Activated CD4-positive, alpha-beta T cell treated with anti-CD3 and anti-CD28 coated beads, Interleukin-2, amount 50 U/mL, for 16 hours (primary cell): Measurements from ENCODE around the gene CZIB.
A peak's percentile ranks its signal among the peaks of the same experiment; 100 is the strongest.

Experiments
- DNase-seq: peaks from one replicate; pipeline ENCODE4 v3.0.0-alpha.2; 2020

CZIB gene

DNA sequence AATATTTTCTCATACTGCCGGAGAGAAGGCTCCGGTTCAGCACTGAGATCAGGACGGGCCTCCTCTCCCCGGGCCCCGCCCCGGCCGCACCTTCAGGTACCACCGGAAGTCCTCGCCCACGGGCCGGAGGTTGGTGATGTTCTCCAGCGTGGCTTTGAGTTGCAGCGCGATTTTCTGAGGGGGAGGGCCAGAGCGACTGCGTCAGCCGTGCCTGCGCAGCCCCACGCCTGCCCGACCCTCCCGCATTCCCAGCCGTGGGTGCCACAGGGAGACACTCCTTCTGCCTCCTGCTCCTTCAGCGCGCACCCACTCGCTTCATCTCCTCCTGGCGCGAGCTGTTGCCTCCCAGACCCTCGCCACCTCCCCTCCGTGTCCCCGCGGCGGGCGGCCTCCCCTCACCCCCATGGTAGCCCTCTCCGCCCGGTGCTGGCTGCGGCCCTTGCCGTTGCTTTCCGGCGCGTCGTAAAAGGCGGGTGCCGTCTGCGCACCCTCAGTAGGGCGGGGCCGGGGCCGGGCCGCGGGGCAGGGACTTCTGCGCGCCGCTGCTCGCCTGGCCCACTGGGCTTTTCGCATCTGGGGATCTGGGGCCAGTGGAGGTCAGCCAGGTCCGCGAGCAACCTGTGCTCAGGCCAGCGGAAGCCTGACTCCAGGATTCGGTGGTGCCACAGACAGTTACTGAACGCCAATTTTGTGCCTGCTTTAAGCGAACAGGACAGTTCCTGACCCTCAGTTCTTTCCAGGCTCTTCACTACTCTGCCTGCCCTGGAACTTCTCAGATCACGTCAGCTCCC lies at the start of gene CZIB:
TSS of gene CZIB (minus strand) at position 464 of the 791 bp plus-strand sequence. CDS start at position 405, 59 bp downstream.
- peak; percentile 96 for DNase-seq

DNA sequence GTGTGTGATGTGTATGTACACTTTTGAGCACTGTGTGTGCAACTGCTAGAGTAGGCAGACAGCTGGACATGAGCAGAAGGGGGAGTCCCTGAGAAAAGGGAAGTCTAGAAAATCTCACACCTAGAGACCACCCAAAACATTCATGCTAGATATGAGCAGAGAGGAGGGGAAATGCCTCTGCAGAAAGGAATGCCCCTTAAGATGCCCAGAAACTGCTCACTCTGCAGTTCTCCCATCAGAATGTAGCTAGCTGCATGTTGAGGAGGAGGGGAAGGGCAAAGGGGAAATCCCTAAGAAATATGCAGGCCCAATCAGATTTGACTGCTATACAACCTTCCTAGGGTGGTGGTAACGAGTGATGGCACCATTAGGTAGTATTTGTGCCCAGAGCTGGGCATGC lies 49.7 kb upstream of the CZIB start:
- DNase-seq, result no peak

DNA sequence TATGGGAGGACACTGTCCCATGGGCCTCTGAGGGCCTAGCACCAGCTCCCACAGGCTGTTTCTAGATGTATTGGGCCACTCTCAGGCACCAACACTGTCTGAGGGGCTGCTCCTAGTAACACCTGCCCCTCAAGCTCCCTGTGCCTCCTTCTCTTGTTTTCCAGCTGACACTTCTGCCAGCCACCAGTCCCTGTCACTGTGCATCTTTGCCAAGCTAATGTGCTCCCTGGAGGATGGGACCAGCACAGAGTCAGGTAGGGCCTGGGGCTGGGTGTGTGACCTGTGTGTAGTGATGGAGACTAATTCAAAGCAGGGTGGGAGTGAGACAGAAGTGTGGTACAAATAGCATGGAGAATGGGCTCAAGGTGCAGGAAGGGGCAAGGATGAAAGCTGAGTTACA lies 47.3 kb upstream of the CZIB start:
- no peak for DNase-seq

DNA sequence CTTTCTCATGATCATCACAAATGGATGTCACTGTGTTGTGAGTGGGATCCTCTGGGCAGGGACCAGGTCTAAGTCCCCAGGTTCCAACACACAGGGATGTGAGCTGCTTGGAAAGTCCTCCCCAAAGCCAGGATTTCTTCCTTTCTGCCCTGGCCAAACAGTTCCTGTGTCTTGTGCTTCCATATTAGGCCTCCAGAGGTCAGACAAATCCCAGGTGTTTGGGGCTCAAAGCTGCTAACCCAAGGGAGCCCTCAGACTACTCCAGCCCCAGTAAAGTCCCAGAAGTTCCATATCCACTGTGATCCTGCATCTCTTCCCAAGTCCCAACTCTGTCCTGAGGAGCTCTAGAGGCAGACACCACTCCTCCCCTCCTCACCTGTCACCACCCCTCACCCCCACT lies 45.6 kb upstream of the CZIB start:
- no peak for DNase-seq

DNA sequence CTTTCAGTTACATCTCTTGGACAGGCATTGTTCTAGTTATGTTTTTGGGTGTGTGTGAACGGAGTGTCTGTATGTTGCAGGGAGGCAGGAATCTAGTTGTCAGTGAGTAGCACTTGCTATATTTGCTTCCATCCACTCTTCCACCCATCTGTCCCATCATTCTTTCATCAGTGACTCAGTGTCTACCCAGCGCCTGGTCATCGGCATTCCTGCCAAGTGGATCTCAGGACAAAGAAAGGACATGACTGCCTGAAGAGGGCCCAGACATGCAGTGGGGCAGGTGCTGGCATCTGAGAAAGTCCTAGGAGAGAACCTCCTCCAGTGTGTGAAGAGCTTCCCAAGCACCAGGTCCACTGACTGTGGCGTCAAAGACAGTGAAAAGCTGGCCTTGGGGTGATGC lies 45.1 kb upstream of the CZIB start:
- no peak for DNase-seq

DNA sequence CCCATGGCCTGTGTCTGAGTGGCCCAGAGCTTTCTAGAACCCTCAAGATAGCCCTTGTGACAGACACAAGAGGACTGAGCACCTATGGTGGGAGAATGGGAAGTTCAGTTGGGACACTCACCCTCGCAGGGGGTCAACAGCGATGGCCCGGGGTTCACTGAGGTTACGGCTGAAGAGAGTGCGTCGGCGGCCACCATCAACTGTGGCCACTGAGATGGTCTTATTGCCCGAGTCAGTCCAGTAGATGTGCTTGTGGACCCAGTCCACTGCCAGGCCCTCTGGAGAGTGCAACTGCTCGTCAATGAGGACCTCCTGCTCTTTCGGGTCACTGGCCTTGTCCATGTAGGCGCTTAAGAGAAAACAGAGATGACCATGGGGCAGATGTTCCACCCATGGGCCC lies 43.6 kb upstream of the CZIB start:
- DNase-seq, result no peak

DNA sequence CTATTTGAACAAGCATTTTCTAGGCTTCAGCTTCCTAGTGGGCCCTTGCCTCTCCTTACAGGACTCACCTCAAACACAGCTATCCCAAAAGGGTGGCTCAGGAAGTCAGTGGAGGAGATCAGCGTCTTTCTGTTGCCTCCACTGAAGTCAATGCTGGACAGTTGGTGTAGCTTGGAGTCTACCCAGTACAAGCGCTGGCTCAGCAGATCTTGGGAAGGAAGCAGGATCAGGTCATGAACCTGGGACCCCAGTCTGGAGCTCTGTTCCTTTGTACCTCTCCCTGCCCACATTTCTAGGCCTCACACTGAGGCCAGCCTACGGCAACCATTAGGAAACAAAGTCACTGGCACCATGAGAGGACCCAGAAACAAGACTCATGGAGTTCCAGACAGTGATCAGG lies 41.6 kb upstream of the CZIB start:
- DNase-seq, result no peak

DNA sequence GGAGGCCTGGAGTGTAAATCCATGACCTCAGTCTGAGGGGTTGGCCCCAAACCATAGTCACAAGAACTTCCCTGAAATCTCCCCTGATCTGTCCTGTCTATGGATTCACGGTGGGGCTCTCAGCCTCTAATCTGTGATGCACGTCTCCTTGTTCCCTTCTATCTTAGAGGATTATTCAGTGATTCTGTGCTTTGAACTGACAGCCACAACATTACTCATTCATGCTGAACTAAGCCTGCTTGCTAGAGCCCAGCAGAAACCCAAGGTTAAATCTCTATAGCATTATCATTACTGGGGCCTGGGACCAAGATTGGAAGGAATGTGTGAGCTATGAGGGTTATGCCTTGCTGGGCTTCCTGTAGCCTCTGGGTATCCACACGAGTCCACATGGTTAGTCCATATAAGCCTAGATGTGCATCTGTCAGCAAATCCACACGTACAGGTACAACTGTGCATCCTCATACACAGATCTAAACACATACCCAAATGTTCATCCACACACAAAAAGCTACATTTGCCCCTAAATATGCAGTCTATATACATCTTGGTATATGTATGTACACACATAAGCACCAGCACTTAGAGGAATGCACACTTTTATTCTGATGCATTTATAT lies 40.3 kb upstream of the CZIB start:
- no peak for DNase-seq

DNA sequence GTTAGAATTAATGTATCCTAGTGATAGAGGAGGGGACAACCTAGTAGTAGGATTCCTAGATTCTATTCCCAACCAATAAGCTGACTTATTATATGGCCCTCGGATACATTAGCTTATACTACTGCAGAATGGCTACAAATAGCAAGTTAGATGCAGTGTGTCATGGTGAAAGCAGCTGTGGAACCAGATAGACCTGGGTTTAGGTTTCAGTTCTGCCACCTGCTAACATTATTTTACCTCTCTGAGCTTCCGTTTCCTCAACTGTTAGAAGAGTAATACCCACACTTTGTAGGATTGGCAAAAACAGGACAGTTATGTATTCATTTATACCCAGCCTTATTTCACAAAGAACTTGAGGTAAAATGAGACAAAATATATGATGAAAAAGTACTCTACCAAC lies 39.5 kb upstream of the CZIB start:
- no peak for DNase-seq

DNA sequence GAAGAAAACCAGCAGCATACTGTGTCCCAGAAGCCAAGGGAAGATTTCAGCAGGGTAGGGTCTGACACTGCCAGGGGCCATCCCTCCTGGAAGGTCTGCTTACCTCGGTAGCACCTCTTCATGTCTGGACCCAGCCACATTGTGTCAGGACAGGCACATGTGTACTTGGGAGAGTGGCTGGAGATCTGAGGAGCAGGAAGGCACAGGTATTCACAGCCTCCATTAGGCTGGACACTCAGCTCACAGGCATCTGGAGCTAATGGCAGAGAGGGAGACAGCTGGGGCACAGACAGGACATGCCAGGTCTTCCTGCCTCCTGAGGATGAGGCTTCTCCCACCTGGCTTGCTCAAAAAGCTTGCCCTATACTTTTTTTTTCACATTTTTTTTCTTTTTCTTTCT lies 37.8 kb upstream of the CZIB start:
- DNase-seq, result no peak

DNA sequence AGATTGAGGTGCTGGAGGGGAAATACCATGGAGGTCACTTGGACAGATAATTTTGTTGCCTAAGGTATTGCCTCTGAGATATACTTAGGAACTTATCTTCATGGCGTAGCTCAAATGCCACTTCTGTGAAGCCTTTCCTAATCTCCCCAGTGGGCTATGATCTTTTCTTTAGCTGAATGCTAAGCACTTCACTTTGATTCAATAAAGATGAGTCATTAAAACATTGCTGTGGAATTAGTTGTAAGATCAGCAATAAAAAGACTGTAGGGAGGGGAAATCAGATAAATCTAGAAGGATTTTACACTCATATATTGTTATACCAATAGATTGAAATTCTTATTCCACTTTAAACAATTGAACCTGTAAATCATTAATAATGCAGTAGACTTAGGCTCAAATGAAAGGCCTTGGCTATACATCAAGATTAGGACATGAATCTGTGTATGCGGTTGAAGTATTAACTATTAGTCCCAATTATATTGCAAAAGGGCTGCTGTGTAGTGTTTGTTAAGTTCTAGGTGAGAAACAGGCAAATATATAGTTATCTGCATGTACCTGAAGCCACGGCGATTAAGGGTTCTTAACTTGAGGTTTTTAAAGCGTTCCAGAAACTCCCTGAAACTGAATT lies 37.1 kb upstream of the CZIB start:
- no peak for DNase-seq

DNA sequence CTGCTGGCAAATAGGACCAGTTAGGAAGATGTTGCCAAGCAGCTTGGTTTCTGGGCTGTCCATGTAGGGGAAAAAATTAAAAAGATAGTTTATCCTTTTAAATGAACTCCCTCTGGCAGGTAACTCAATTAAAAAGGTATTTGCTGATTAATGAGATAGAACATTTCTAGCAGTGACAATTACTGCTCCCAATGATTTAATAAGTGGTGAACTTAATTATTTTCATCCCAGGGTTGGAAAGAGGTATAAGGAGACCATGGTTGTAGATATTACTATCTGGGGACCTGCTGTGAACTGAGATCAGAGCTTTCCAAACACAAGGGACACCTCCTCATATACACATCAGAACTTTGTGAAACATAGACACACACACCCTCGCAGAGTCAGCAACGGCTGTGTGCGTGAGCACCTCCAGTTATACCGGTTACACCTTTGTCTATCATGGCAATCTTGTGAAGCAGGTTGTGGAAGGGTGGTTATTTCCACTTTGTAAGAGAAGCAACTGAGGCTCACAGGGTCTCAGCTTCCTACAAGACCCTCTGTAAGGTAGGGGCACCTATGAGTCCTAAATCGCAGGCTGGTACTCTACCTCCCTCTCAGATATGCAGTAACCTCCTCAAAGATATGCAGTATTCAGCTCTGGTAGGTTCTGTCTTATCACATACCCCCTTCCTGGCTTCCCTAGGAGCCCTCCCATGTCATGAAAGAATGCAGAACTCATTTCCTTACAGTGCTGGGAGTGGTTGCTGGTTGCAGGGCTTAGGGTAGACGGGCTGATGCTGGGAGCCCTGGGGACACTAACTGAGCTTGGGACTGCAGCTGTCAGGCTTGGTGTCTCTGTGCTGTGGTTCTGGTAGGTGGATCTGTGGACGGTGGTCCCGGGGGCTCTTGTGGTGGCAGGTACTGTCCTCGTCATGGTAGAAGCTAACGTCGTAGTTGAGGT lies 36.3 kb upstream of the CZIB start:
- no peak for DNase-seq

DNA sequence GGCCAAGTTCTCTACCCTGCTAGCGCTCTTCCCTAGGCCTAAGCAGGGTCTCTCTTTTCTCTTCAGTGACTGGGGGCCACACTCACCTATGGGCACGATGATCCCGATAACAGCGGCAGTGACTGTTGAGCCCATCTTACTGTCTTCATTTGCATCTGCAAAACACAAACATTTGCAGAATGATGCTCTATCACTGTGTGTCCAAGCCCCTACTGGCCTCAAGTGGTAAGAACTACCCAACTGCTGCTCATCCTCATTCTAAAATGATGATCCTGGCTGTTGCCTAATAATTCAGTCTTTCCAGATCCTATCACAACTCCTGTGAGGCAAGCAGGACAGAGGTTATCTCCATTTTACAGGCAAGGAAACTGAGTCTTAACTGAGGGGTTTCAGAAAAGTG lies 34.6 kb upstream of the CZIB start:
- DNase-seq, result no peak

DNA sequence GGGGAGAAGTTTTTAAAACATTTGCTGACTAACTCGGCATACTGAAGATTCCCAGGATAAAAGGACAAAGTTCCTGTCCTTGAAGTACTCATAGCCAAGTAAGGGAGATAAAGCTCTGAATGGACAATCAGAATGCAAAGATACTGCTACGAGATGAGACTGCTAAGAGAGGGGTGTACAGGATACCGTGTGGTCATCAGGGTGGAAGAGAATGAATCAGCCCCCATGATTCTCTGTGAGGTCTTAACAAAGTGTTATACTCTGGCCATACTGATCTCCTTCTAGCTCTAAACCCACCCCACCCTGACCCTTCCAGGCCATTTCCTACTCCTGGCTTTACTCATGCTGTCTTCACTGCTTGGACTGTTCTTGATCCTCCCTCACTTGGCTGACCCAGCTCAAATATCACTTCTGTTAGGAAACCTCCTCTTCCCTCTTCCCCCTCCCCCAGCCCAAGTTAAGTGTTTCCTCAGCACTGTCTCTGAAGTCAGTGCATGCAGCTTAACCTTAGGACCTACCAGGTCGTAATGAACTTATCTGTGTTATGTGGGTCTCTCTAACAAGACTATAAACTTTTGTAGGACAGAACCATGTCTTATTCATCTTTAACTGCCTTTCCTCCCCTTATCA lies 33.7 kb upstream of the CZIB start:
- DNase-seq, result no peak

DNA sequence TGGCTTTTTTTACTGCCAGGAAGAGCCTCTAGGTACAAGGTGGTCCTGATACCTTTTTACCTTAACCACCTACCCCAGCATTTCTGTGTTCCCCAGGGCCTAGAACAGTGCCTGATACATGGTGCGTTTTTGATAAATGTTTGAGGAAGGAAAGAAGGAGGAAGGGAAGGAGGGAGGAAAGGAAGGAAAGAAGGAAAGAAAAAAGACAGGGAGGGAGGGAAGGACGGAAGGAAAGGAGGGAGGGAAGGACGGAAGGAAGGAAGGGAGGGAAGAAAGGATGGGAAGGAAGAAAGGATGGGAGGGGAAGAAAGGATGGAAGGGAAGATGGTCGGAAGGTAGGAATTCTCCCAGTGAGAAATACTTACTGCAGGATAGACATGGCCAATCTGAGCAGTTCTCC lies 29.9 kb upstream of the CZIB start:
- no peak for DNase-seq

DNA sequence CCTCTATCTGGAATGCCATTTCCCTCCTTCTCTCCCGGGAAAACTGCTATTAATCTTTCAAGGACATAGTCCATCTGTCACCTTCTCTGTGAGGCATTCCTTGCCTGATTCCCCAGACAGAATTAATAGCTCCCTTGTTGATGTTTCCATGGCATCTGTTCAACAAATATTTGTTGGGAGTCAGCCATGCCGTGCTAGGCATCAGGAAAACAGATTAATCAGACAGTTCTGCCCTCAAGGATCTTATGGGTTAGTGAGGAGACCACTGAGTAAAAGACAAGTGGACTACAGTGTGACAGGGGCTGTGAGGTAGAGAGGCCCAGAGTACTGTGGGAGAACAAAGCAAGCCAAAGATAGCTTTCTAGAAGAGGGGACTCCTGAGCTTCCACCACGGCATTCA lies 29.3 kb upstream of the CZIB start:
- DNase-seq, result no peak

DNA sequence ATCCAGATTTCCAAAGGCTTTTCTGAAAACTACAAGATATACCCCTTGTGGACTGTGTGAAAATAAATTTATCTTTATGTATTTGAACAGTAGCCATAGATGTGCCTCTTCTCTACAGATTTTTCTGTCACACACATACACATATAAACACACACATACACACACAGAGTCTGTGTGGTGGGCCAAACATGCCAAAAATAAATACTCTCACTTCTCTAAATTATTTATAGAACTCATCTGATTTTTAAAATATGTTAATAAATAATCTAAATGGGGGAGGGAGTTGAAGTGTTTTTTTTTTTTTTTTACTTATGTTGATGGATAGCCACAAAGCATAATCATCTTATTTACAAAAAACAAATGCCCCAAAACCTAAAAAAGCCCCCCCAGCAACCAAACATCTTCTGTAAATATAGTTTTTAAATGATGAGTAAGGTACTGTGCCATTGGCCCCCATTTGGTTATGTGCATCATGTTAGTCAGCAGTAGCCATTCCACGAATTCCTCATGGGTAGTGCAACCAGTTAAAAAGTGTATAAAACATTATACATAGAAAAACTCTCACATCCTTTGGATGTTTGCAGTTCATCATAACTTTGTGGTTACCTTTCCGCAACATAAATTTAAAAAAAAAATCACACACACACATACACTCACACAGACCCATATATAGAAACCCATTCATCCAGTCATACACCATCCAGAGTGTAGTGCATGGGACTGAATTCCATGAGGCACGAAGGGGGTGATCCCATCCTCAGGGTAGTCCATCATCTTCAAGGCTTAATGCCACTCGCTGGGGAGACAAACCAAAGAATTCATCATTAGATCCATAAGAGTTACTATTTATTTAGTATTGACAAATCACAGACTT lies 26.1 kb upstream of the CZIB start:
- no peak for DNase-seq

DNA sequence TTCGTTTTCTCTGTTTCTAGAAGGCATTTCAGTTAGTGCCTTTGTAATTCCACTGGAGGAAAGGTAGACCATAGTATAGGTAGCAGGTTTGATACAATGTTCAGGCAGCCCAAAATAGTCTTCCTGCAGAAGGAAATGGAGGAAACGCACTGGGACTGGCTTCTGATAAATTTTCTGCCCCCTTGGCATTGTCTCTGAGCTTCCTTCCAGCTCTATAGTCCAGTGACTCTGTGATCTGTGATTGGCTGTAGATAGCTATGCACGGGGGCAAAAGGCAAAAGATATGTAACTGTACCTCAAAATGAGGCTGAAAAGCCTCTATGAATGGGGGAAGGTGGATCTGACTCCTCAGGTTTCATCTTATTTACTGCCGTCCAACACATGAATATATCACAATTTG lies 23.7 kb upstream of the CZIB start:
- DNase-seq, result no peak

DNA sequence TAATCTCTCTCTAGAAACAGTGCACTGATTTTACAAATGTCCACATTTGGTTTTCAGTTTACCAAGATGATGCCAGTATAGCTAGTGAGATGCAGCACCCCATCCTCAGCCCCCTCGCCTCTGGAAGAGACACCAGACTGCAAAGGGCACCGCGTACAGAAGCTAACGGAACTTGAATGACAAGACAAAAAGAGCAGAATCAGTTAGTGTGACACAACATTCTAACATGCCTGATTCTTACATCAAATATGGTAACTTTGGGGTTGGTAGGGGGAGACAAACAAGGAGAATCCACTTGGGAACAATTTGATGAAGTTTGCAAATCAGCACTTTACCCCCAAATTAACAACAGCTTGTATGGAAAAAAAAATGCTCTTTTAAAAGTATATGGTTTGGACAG lies 21.9 kb upstream of the CZIB start:
- no peak for DNase-seq

DNA sequence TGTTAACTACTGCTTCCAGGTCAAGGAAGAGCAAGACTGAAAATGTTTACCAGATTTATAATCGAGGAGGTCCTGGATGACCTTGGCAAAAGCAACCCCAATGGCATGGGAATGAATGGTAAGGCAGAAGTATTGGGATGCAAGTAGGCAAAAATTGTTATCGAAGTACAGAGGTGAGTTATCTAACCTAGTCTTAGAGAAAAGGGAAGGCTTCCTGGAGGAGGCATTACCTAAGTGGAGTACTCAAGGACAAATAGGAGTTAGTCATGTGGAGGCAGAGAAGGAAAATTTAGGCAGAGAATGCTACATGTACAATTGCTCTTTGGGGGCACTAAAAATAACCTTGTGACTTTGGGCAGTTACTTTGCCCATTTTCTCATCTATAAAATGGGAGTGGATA lies 21.4 kb upstream of the CZIB start:
- DNase-seq, result no peak
